Measurements from ENCODE around the gene FOXS1. TPM values are rescaled to one million over a fixed set of nuclear protein-coding genes. Genes with fewer than 3 reads are reported as not detected.

FOXS1 gene
- total RNA-seq (2014; rRNA removed) = not detected in 2 replicates
- polyA plus RNA-seq (2012) = 0.07 TPM

- no peak for DNase-seq (ENCODE audit: low read depth)
These were observed at the start of gene FOXS1 for GRCh38 chr20:31845300-31845863. TSS of gene FOXS1 (minus strand) at chr20:31845604. CDS start at chr20:31845542, 62 bp downstream.

GRCh38 chr20:31890646-31891045, 45.2 kb upstream of the FOXS1 start:
- no peak for DNase-seq (ENCODE audit: low read depth)

GRCh38 chr20:31883829-31884228, 38.4 kb upstream of the FOXS1 start:
- DNase-seq (ENCODE audit: low read depth) = no peak

- no peak for DNase-seq (ENCODE audit: low read depth)
These were observed 36.5 kb upstream of the FOXS1 start for GRCh38 chr20:31881945-31882344.

- DNase-seq (ENCODE audit: low read depth) = peak; percentile 94
These were observed 34.0 kb upstream of the FOXS1 start for GRCh38 chr20:31879143-31879987.

GRCh38 chr20:31877684-31878083, 32.3 kb upstream of the FOXS1 start:
- no peak for DNase-seq (ENCODE audit: low read depth)

GRCh38 chr20:31875671-31876070, 30.3 kb upstream of the FOXS1 start:
- DNase-seq (ENCODE audit: low read depth) = no peak

- DNase-seq (ENCODE audit: low read depth) = no peak
These were observed 27.0 kb upstream of the FOXS1 start for GRCh38 chr20:31872406-31872805.

GRCh38 chr20:31871618-31871954, 26.2 kb upstream of the FOXS1 start:
- no peak for DNase-seq (ENCODE audit: low read depth)

- DNase-seq (ENCODE audit: low read depth) = no peak
These were observed 25.6 kb upstream of the FOXS1 start for GRCh38 chr20:31870726-31871617.

- peak; percentile 4 for DNase-seq (ENCODE audit: low read depth)
These were observed 24.7 kb upstream of the FOXS1 start, which contains the start of the genes DUSP15 and TTLL9 for GRCh38 chr20:31869942-31870725. TSS of gene DUSP15 (minus strand) at chr20:31870527. CDS start at chr20:31870337, 190 bp downstream. TSS of gene TTLL9 (plus strand) at chr20:31870634. CDS start at chr20:31871127, 493 bp downstream.

- no peak for DNase-seq (ENCODE audit: low read depth)
These were observed 24.2 kb upstream of the FOXS1 start for GRCh38 chr20:31869673-31869941.

- DNase-seq (ENCODE audit: low read depth) = no peak
These were observed 23.7 kb upstream of the FOXS1 start for GRCh38 chr20:31868853-31869672.

- DNase-seq (ENCODE audit: low read depth) = no peak
These were observed 20.8 kb upstream of the FOXS1 start for GRCh38 chr20:31866221-31866620.

- DNase-seq (ENCODE audit: low read depth) = no peak
These were observed 19.4 kb upstream of the FOXS1 start for GRCh38 chr20:31864521-31865400.

GRCh38 chr20:31863296-31864085, 18.1 kb upstream of the FOXS1 start:
- no peak for DNase-seq (ENCODE audit: low read depth)

GRCh38 chr20:31862506-31862905, 17.1 kb upstream of the FOXS1 start:
- no peak for DNase-seq (ENCODE audit: low read depth)

- no peak for DNase-seq (ENCODE audit: low read depth)
These were observed 16.7 kb upstream of the FOXS1 start for GRCh38 chr20:31862157-31862470.
